Epidermal melanocyte (primary cell): ENCODE data around the gene OR5A2.
"Not testable (repeated sequence)": the region's sequence is repeated elsewhere in the genome, so short reads cannot be mapped to it uniquely, and the experiment has no call there.

Experiments used
- DNase-seq: peaks from one replicate; pipeline ENCODE4 v3.0.0; 2011; ENCODE audit warnings: low spot score; ENCODE audit not compliant: insufficient read length

The OR5A2 gene, protein sequence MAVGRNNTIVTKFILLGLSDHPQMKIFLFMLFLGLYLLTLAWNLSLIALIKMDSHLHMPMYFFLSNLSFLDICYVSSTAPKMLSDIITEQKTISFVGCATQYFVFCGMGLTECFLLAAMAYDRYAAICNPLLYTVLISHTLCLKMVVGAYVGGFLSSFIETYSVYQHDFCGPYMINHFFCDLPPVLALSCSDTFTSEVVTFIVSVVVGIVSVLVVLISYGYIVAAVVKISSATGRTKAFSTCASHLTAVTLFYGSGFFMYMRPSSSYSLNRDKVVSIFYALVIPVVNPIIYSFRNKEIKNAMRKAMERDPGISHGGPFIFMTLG

DNA sequence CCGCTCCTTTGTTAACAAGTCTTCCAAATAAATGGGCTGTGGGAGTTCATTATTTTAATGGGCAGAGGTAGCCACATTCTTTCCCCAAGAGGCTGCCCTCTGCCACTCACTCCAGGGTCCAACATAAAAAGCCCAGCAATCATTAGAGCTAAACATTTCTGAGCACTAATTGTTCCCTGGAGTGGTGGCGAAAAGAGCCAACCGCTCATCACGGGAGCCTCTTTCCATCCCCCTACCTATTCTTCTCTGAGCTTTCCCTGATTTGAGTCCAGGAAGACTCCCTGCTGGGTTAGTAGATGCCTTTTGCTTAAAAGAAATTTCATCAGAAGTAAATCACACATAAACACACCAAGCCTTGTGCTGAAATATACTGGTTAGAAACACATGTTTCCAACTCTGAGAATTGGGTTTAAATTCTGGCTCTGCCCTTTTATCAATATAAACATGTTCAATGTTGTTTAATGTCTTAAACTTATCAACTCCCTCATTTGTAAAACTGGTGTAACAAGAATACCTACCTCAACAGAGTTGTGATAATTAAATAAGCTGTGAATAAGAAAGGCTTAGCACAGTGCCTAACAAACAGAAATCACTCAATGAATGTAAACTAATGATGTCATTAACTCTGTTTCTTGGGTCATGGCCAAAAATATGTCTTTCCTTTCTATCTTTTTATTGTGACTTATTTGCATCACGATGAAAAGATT lies at the start of gene OR5A2:
Gene OR5A2 (minus strand): TSS at position 53 of the 707 bp plus-strand sequence. CDS start 3,460 bp downstream, outside the sequence.
- no peak for DNase-seq

DNA sequence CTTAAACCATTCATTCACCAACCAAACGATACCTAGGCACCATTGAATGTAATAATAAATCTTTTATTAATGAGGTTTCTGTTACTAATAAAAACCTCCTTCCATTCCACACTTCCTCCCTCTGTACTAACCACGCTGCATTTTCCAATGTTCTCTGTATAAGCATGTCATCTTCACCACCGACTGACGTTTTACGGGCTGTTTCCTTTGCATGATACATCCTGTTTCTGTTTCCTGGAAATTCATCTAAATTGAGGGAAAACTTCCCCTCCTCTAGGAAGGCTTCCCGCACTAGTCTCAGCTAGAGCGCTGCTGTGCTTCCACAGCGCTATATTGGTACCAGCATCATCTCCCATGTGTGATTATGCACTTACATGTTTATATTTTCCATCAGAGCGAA lies 49.0 kb upstream of the OR5A2 start:
- no peak for DNase-seq

DNA sequence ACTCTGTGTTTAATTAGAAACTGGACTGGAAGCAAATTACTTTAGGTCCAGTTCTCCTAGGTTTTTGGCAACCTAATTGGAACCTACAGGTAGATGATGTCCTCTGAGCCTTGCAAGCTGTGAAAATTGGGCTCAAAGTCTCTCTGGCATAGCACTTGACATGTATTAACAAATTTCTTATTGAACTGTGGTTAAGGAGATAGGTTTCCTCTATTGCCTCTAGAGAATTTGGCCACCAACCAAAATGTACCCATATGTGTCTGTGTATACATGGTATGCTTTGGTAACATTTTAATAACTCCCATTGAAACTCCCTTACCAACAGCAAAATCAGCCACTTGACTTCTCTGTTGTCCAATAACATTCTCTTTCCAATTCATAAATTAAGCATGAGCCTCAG lies 46.8 kb upstream of the OR5A2 start, which contains the start of gene OR4D10:
Gene OR4D10 (plus strand): TSS at position 301 of the 400 bp plus-strand sequence. CDS start 4,115 bp downstream, outside the sequence.
- DNase-seq, result no peak

DNA sequence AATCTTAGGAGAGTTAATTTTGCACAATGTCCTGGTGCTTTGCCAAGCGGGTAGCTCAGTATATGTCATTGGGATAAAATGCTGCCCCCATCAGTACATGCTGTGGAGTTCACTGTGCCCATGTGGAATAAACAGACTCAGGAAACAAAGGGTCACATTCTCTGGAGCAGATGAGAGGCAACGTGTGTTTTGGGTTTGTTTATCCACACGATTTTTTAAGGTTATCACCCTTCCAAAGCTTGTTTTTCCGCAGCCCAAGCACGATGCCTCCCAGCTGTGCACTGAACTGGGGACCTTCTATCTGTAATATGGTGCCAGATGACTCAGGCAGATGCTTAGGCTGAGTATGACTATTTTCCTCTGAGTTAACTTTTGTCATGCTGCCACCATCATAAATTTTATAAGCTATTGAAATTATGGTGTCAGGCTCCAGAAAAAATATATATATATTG lies 37.0 kb upstream of the OR5A2 start:
- DNase-seq, result no peak

DNA sequence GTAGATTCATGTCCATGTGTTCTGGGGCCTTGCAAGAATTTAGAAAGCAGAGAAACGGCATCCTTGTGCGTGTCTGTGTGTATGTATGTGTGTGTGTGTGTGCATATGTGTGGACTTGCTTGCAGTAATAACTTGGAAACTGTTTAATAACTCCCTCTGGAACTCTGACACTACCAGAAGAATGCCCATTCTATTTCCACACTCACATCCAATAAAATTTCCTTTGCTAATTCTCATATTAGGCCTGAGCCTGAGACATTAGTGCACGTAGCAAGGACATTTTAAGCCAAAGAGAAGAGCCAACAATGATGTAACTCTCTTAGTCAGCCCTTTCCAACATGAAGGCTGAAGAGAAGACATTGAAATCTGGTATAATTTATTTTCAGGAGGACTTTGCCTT lies 33.7 kb upstream of the OR5A2 start:
- DNase-seq, result no peak

DNA sequence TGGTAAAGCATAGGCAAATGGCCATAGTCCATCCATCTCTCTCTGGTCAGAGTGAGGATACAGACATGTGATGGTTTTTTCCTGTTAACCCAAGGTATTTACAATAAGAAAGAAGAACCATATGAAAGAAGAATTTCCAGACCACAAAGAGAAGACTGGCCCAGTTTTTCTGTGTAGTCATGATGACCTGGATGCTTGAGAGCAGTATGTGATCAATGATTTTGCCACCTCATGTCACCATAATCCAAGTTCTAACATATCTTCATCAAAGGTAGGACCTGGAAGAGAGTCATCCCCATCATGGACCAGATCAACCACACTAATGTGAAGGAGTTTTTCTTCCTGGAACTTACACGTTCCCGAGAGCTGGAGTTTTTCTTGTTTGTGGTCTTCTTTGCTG lies 30.4 kb upstream of the OR5A2 start, which contains the start of gene OR4D6:
Gene OR4D6 (plus strand): TSS at position 301 of the 400 bp plus-strand sequence. CDS start 0 bp downstream, at position 301.
- no peak for DNase-seq

DNA sequence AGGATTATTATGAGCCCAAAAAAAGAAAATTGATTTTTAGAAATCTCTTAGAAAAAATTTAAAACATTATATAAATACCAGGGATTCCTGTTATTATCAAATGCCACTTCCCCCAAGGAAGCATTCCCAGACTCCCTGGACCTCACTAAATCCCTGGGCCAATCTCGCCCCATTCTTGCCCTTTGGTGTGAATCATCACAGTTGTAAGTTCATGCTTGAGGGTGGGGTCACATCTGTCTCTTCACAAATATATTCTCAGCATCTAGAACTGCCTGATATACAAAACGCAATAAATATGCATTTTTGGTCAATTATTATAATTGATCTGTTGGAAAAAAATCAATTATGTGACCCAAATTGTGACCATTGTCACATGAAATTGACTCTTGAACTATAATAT lies 22.3 kb upstream of the OR5A2 start:
- DNase-seq, result no peak

DNA sequence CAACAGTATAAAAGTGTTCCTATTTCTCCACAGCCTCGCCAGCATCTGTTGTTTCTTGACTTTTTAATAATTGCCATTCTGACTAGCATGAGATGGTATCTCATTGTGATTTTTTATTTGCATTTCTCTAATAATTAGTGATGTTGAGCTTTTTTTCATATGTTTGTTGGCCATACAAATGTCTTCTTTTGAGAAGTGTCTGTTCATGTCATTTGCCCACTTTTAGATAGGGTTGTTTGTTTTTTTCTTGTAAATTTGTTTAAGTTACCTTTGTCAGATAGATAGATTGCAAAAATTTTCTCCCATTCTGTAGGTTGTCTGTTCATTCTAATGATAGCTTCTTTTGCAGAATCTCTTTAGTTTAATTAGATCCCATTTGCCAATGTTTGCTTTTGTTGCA lies 19.4 kb upstream of the OR5A2 start:
- not testable (repeated sequence) for DNase-seq

DNA sequence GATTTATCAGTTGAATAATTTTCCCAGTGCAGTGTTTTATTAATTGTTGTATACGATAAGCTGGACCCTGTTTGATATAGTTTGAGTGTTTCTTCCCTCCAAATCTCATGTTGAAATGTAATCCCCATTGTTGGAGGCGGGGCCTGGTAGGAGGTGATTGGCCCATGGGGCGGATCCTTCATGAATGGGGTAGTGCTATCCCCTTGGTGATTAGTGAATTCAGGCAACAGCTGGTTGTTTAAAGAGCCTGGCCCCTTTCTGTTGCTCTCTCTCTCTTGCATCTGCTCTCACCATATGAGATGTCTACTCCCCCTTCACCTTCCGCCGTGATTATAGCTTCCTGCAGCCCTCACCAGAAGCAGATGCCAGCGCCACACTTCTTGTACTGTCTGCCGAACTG lies 11.6 kb upstream of the OR5A2 start:
- DNase-seq, result no peak

DNA sequence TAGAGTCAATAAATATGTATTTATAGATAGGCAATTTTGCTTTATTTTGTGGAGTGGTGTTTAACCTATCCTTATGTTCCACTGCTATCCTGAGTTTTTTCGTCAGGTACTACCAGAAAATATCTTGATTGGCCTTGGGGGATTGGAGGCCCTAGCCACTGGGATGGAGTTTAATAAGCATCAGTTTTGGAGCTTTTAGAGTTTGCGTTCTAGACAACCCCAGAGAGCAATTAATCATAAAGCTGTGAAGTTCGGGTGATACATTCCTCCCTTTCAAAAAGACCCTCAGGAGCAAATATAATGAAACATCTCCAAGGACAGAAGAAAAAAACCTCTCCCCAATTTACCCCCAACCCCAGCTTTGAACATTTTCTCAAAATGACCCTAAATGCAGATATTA lies 10.0 kb upstream of the OR5A2 start, which contains the start of gene OR5A1:
Gene OR5A1 (plus strand): TSS at position 301 of the 400 bp plus-strand sequence. CDS start 6,700 bp downstream, outside the sequence.
- DNase-seq, result no peak

DNA sequence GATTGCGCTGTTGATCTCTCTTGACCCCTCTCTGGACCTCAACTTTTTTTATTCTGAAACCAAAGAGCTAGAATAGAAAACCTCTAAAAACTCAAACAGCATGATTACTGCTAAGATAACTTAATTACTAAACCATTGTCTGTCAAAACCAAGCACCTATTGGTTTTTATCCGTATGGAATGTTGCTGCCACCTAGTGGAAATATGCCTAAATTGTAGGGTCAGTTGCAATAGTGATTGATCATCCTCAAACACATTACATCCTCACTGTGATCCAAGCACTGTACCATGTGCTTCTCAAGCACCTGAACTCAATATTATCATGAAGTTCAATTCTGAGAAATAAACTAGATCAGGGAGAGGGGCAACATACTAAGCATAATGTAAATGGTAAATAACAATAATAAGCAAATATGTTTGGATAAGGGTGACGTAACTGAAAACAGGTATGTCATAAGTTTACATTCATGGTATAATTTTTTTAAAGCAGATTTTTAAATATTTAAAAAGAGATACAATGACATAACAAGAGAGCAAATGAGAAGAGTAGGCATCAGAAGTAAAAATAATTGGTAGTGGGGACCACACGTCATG lies 3.8 kb upstream of the OR5A2 start:
- DNase-seq, result no peak

DNA sequence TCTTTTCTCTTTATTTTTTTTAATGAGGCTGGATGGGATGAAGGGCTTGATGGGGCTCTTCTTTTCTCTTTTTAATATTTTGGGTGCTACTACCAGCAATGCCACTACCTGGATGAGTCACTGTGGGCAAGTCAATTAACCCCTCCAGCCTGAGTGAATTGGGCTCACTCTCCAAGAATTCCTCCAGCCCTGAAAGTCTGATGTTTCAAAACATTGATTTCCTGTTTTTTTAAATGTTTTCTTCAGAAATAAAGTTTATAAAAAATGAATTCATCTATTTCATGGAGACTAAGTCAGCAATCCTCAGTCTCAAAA lies 812 bp upstream of the OR5A2 start:
- no peak for DNase-seq

DNA sequence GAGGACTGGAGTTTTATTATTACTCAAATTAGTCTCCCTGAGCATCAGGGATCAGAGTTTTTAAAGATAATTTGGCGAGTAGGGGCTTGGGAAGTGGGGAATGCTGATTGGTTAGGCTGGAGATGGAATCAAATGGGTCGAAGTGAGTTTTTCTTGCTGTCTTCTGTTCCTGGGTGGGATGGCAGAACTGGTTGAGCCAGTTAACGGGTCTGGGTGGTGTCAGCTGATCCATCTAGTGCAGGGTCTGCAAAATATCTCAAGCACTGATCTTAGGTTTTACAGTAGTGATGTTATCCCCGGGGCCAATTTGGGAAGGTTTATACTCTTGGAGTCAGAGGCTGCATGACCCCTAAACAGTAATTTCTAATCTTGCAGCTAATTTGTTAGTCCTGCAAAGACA lies 1.1 kb downstream of the OR5A2 start:
- DNase-seq, result no peak

DNA sequence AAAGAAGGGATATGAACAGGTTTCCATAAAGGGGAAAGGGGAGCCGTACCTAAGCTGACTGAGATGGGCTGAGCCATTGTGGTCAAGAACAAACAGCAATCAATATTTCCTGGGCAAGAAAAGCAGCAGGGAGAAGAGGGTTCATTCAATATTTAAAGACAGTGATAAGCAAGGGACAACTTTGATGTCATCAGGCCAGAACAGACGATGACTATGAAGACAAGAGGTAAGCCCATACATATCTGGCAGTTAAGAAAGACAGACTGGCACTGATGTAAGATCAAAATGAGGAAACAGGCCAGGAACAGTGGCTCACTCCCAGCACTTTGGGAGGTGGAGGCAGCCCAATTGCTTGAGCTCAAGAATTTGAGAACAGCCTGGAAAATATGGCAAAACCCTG lies 2.4 kb downstream of the OR5A2 start:
- no peak for DNase-seq

DNA sequence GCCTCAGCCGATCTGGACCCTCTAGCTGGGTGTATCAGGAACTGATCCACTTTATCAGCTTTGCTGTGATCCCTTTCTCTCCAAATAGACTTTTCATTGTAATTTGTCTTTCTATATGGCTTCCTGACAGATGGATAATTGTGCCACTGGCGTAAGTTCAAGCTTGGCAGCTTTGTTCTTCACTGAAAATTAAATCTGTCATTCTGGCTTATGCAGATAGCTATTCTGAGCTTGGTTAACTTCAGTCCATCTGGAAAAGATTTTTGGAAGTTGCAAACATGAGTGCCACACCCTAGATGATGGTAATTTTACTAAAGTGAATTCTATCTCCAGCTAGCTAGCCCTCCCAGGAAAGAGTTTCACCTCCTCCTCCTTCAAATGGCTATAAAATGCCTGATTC lies 8.1 kb downstream of the OR5A2 start:
- DNase-seq, result no peak

DNA sequence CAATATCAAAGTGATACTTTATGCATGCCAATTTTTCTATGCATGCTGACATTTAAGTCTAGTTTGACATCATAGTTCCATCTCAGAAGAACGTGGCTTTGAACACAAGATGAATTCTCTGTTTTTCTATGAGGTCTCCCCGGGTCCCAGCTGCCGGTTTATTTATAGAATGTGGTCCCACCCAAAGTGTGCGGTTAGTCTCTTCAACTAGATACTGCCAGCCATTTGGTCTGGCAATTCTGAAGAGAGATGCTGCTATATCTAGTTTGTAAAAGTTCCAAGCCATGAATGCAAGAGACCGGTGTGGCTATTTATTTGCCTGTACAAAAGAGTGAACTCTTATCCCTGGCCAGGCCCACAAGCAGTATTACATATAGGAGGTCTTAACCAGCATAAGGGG lies 9.2 kb downstream of the OR5A2 start:
- no peak for DNase-seq

DNA sequence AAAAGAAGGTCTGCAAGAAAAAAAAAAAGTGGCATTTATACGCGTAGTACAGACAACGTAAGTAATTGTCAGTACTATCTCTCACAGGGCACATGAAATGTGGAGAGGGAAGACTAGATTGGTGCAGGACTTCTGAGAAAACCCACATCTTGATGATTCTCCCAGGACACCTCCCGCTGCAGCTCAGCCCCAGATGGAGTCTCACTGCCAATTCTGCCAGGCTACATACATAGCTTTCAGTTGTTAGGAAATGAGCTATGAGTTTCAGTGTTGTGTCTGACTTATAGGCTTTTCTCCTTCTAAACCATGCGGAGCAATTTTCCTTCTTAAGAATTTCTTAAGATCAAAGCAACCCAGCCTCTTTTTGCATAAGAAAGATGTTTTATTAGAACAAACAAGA lies 9.6 kb downstream of the OR5A2 start:
- DNase-seq, result no peak

DNA sequence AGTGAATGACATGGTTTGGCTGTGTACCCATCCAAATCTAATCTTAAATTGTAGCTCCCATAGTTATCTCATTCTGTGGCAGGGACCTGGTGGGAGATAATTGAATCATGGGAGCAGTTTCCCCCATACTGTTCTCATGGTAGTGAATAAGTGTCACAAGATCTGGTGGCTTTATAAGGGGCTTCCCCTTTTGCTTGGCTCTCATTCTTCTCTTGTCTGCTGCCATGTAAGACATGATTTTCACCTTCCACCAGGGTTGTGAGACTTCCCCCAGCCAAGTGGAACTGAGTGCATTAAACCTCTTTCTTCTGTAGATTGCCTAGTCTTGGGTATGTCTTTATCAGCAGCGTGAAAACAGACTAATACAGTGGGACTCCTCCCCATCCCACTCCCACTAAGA lies 11.1 kb downstream of the OR5A2 start:
- no peak for DNase-seq

DNA sequence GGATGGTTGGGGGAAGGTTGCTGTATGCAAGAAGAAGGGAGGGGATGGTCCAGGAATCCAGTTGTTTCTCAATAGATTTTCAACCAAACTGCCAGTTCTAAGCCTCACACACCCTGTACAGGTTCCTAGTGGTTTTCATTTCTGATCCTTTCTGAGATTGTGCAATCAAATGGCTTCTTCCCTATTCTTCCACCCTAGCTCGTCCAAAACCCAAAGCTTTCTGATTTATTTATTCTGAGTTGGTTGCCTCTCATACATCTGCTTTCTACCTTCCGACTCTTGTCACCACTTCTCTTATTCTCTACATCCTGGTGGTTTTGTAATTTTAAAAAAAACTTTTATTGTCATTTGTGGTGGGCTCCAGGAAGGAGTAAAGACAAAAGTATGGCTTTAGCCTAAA lies 12.6 kb downstream of the OR5A2 start:
- DNase-seq, result no peak

DNA sequence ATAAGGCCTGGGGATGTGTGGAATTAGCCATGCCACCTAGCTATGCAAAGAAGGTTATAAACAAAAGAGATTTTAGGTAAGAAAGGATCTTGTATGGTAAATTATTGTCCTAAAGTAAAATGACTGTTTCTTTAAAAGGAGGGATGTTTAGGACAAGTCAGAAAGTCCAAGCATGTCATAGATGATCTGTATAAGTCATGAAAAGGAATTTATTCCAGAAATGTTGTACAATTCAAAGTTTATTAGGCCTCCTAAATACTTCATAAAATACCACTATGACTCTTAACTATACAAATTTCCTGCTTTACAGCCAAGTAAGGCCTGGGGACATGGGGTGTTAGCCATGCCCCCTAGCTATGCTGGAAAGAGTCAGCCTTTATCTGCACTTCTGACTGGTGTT lies 22.7 kb downstream of the OR5A2 start:
- no peak for DNase-seq

DNA sequence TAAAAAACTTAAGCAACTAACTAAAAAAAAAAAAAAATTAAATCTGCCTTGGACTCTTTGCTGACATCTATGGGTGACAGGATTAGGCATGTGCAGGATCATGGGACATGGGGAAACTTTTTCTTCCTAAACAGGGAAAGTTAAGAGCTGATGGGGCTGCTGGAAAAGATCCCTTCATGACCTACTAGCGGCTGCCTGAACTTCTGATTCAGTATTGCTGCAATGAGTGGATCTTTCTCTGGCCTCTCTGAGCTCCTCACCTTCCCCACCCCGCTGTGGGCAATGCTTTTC lies 25.0 kb downstream of the OR5A2 start:
- DNase-seq, result no peak

DNA sequence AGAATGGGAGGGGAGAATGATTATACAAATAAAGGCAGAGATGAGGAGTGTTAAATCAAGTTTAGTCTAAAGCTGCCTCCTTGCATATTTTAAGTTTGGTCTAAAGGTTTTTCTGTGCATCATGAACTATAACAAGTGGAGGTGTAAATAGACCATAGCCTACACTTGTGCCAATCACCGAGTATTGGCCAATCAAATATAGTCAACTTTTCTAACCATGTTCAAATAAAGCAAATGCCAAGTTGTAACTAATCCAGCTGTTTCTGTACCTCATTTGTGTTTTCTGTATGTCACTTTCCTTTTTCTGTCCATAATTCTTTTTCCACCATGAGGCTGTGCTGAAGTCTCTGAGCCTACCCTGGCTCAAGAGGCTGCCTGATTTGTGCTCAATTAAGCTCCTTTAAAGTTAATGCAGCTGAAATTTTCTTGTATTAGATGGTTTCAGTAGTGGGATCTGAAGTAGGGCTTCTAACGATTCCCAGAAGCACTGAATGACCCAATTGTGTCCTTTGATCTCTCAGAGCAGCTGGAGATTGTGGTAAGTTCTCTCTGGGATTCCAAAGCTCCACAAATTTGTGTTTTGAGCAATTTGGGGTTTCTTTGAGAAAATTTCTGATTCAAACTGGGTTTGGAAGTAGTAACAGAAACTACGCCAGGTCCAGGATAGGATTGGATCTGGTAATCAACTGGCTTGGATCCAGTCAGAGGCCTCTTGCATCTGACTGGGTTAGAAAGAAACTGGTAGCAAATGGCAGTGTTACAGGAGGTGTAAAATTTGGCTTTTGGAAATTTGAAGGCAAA lies 25.6 kb downstream of the OR5A2 start:
- no peak for DNase-seq
